ENCODE data around the gene C1R. TPM values are rescaled to one million over a fixed set of nuclear protein-coding genes. Genes with fewer than 3 reads are reported as not detected.

Gene C1R
- polyA plus RNA-seq, 3 donors, result 0.14 to 0.88 TPM; not detected in 1

GRCh38 chr12:7045913-7046312 lies 46.3 kb downstream of the C1R start:
- Histone ChIP-seq H2AFZ (ENCODE audit: insufficient read depth, low read depth, low read length, poor library complexity, severe bottlenecking) (no peak overlapping the region), H3K9ac (ENCODE audit: insufficient read depth, low read length, poor library complexity, severe bottlenecking) (no peak overlapping the region), H4K20me1 (ENCODE audit: insufficient read depth, low read length) (no peaks in the 10 kb centered on the region), H3K4me2 (replicated peaks; ENCODE audit: extremely low read depth, low read length, poor library complexity, severe bottlenecking) (no peak overlapping the region), H3K36me3 (replicated peaks in 1 of 2; ENCODE audit: control insufficient read depth in 1 of 2, insufficient read depth in 2 of 2, low read length in 2 of 2) (no peaks in the 10 kb centered on the region), H3K9me3 (replicated peaks in 1 of 2; ENCODE audit: control insufficient read depth in 1 of 2, insufficient read depth in 1 of 2, low read length in 2 of 2) (no peaks in the 10 kb centered on the region), H3K4me3 (replicated peaks in 1 of 3; ENCODE audit: low read depth in 2 of 3, low read length in 3 of 3) (no peak overlapping the region), H3K27ac (ENCODE audit: low read depth in 1 of 2, low read length in 2 of 2) (no peak overlapping the region), H3K4me1 (ENCODE audit: control insufficient read depth in 1 of 2, insufficient read depth in 2 of 2, low read length in 2 of 2) (peaks cover 12 to 14% of the 10 kb centered on the region in 2 donors), H3K79me2 (ENCODE audit: insufficient read depth, low read length) (no peaks in the 10 kb centered on the region), H3K27me3 (ENCODE audit: control insufficient read depth in 2 of 2, insufficient read depth in 2 of 2, low read length in 2 of 2) (no peaks in the 10 kb centered on the region)
- no peak for TF ChIP-seq CTCF (IDR thresholded peaks at IDR 0.05)
- Mint-ChIP-seq H3K27ac (no peak overlapping the region), H3K36me3 (no peaks in the 10 kb centered on the region), H3K4me3 (no peak overlapping the region), H3K9me3 (no peaks in the 10 kb centered on the region), H3K27me3 (ENCODE audit: low read depth in 3 of 3) (peaks cover 4 to 9% (median 6%) of the 10 kb centered on the region in 3 donors), H3K4me1 (peaks cover 20% of the 10 kb centered on the region)
- intact Hi-C loops (cut with micrococcal nuclease), result no loop called here
- 91% methylated on average over 6 of the region's 9 CpGs for WGBS (ENCODE audit: insufficient coverage)
- DNase-seq, result no peak

GRCh38 chr12:7042842-7043241 lies 49.4 kb downstream of the C1R start:
- peaks cover 9 to 11% of the 10 kb centered on the region in 2 donors for H3K4me1 ChIP-seq (ENCODE audit: control insufficient read depth in 1 of 2, insufficient read depth in 2 of 2, low read length in 2 of 2)
- no peaks in the 10 kb centered on the region for H4K20me1 ChIP-seq (ENCODE audit: insufficient read depth, low read length)
- intact Hi-C loops (cut with micrococcal nuclease), result no loop called here
- no peak overlapping the region for H2AFZ ChIP-seq (ENCODE audit: insufficient read depth, low read depth, low read length, poor library complexity, severe bottlenecking)
- H3K9me3 ChIP-seq (replicated peaks in 1 of 2; ENCODE audit: control insufficient read depth in 1 of 2, insufficient read depth in 1 of 2, low read length in 2 of 2), result no peaks in the 10 kb centered on the region
- peak; percentile 43 for TF ChIP-seq CTCF (IDR thresholded peaks at IDR 0.05)
- H3K27ac ChIP-seq (ENCODE audit: low read depth in 1 of 2, low read length in 2 of 2), result no peak overlapping the region
- H3K9ac ChIP-seq (ENCODE audit: insufficient read depth, low read length, poor library complexity, severe bottlenecking), result no peak overlapping the region
- WGBS (ENCODE audit: insufficient coverage), result 100% methylated on average over 1 of the region's 6 CpGs
- Mint-ChIP-seq H3K27ac (no peak overlapping the region), H3K36me3 (no peaks in the 10 kb centered on the region), H3K4me1 (peaks cover 14% of the 10 kb centered on the region), H3K4me3 (no peak overlapping the region), H3K27me3 (ENCODE audit: low read depth in 3 of 3) (peaks cover 0 to 9% (median 5%) of the 10 kb centered on the region in 3 donors), H3K9me3 (peaks cover 0 to 3% (median 0%) of the 10 kb centered on the region in 7 donors)
- H3K27me3 ChIP-seq (ENCODE audit: control insufficient read depth in 2 of 2, insufficient read depth in 2 of 2, low read length in 2 of 2), result no peaks in the 10 kb centered on the region
- H3K79me2 ChIP-seq (ENCODE audit: insufficient read depth, low read length), result no peaks in the 10 kb centered on the region
- no peak overlapping the region for H3K4me3 ChIP-seq (replicated peaks in 1 of 3; ENCODE audit: low read depth in 2 of 3, low read length in 3 of 3)
- DNase-seq, result peak; percentile 4 to 13 (median 12)
- H3K4me2 ChIP-seq (replicated peaks; ENCODE audit: extremely low read depth, low read length, poor library complexity, severe bottlenecking), result no peak overlapping the region
- H3K36me3 ChIP-seq (replicated peaks in 1 of 2; ENCODE audit: control insufficient read depth in 1 of 2, insufficient read depth in 2 of 2, low read length in 2 of 2), result no peaks in the 10 kb centered on the region
